Measurements from ENCODE around the gene GPRC5D.

DNA sequence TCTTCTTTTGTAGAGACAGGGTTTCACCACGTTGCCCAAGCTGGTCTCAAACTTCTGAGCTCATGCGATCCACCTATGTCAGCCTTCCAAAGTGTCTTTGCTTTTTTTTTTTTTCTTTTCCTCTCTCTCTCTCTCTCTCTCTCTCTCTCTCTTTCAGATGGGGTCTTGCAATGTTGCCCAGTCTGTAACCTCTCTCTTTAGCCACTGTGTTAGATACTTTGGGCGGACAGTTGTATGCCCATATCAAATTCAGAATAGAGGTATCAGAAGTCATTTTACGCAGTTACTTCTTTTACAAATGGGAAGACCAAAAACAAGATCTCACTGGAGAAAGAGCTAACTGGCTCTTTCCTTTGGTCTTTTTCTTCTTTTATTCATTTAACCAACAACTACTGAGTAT lies 41.4 kb upstream of the GPRC5D start:
- TF ChIP-seq YY1 (IDR thresholded peaks at IDR 0.05; ENCODE audit: insufficient read depth, insufficient read length) (no peak), ZNF274 (IDR thresholded peaks at IDR 0.05; ENCODE audit: low read depth, low read length) (no peak), SUZ12 (IDR thresholded peaks at IDR 0.05; ENCODE audit: extremely low read depth, insufficient read depth, insufficient read length) (no peak)

Measured in NT2/D1 (cell line).